DMS 273 treated with DMSO at 0.1 percent for 48 hours (cell line): ENCODE data around the gene SLC38A3.

Source experiments
- DNase-seq: peaks from one replicate; lab custom pipeline; 2025; lab: John Stamatoyannopoulos, UW

The SLC38A3 gene

DNA sequence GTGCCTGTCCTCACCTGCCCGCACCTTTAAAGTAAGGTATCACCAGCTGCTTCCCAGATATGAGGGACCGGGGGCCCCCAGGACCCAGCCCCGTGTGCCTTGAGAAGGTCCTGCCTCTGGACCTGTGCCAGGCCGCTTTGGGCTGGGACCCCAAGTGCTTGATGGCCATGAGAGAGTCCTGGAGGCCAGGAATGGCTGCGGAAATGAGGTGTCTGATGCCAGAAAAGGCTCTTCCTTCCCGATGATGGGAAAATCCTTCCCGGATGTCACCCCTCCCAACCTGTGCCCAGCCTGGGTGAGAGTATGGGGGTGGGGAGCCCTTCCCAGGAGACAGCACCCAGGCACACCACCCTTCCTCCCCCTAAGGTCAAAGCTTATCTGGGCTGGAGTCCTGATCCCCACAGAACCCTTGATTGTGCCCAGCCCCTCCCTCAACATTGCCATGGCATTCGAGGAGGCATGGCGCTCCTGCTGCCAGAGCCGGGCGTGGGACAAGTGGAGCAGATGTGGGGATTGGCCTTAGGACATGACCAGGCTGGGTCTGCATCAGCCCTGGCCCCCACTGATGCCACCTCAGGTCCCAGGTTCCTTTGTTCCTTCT lies 35.7 kb upstream of the SLC38A3 start:
- no peak for DNase-seq

DNA sequence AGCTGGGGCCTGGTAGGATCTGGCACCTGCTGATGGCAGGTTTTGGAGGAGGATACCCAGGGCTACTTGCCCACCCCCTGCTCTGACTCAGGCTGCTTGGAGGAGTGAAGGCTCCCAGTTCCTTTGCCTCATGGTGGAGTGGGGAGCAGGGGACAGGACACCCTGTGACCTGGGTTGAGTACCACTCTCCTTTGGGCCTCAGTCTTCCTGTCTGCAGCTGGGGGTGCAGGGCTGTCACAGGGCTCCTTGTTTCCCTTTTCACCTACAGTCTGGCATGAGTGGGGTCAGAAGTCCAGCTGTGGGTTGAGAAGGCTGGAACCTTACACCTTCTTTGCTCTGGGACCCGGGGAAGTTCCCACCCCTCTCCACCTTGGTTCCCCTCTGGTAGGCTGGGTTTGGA lies 35.2 kb upstream of the SLC38A3 start:
- no peak for DNase-seq

DNA sequence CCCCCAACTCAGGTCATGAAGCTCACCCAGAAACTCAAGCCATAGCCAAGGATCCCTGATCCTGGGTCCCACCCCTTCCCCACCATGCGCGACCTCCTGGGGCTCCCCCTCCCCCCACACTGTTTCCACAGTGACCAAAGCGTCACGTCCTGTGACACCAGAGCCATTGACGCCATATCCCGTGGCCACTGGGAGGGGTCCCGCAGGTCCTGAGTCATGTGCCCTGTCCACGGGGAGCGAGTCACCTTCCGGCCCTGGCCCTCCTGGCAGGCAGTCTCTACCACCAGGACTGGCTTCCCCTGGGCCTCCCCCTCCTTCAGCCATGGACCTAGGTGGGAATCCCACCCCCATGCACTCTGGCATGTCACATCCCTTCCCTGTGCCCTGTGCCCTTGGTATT lies 34.4 kb upstream of the SLC38A3 start:
- no peak for DNase-seq

DNA sequence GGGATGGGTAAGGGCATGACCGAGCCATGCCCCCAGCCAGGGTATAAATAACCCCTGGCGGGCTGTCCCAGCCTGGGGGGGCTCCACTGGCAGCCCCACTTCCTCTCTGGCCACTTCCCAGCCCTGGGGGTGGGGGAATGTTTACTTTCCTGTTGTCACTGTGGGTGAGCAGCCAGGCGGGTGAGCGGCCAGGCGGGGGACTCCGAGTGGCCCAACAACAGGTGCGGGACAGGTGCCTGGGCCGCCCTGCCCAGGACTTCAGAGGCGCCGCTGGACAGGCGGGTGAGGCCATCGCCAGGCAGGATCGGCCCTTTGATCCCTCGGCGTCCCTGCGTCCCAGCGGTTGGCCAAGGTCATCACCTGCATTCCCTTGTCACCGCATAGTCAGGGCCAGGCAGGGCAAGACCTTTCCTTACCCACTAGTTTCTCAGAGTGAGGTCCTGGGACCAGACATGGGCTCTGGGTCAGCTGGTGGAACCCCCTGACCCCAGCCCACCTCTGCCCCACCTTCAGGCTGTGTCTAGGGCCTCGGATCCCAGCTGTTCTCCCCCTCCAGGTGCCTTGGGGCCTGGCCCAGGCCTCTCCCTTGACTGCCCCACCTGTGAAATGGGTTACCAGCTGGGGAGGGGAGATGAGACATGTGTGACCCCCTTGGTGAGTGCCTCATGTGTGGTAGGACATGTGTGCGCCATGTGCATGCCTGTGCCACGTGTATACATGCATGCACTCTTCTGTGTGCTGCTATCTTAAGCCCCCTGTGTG lies 33.4 kb upstream of the SLC38A3 start:
- no peak for DNase-seq

DNA sequence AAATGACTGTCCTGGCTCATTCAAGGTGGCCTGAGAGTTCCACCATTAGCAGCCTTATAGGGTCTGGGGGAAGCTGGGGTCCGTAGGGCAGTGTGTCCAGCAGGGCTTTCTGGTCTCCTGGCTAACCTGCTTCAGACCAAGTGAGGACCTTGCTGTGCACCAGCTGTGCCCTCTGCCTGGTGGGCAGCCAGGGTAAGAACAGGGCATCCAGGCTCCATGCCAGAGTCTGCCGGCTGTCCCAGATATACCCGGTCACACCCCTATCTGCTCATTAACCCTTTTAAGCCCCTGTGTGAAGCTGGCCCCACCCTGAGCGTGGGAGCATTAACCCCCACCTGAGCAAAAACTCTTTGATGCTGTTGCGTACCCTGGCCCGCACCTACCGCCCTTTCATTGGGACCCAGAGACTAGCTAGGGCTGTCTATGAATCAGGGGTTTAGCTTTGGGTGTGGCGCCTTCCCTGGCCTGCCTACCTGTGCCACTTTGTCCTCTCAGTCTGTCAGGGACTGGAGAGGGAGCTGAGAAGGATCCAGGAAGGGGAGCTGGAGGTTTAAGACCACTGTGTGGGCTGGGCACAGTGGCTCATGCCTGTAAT lies 32.3 kb upstream of the SLC38A3 start:
- DNase-seq, result no peak

DNA sequence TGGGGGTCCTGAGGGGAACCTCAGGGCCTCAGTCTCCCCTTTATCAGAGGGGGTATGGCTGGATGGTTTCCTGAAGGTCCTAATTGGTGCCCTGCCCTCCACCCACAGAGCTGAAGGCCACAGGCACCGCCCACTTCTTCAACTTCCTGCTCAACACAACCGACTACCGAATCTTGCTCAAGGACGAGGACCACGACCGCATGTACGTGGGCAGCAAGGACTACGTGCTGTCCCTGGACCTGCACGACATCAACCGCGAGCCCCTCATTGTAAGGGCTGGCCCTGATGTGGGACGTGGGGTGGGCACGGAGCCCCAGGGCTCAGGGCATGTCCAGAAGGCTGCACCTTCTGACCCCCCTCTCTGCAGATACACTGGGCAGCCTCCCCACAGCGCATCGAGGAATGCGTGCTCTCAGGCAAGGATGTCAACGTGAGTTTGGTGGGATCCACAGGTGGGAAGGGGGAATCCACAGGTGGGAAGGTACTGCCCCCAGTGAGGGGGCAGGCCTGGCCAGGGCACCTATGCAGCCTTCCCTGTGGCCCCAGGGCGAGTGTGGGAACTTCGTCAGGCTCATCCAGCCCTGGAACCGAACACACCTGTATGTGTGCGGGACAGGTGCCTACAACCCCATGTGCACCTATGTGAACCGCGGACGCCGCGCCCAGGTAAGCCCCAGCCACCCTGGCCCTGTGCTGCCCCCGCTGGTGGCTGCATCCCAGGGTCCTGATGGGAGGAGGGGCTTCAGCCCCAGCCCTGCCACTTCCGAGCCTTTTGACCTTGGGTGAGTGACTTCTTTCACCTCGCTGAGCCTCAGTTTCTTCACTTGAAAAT lies 31.2 kb upstream of the SLC38A3 start:
- DNase-seq, result no peak

DNA sequence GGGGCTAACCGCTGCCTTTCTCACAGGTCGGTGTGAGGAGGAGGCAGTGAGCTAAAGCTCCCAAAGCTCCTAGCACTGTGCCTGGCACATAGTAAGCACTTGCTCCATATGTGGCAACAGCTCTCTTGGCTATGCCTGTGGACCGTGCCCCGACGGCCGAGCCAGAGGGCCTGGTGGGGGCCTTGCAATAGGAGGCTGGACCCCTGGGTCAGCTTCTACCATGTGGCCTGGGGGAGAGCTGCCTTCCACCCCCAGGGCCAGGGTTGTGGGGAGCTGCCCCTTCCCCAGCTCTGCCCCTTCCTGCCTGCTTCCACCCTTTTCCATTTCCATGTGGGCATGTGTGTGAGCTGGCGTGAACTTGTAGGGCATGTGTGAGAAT lies 30.6 kb upstream of the SLC38A3 start:
- DNase-seq, result no peak

DNA sequence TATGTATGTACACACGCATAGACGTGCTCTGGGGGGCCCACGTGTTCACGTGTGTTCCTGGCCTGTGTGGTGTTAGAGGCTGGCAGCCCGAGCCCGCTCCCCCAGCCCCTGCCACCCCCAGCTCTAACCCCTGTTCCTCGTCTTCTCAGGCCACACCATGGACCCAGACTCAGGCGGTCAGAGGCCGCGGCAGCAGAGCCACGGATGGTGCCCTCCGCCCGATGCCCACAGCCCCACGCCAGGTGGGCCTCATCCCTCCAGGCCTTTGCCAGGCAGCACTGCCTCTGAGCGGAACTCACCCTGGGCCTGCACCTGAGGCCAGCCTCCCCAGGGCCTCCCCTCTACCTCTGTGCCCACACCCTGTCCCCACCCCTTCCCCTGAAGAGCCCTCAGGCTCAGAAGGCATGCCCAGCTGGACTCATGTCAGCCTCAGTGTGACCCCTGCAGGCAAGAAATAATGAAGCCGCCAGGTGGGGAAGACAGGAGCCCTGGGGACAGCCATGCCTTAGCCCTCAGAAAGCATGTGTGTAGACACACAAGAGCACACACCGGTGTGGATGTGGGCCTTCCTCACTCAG lies 30.0 kb upstream of the SLC38A3 start:
- no peak for DNase-seq

DNA sequence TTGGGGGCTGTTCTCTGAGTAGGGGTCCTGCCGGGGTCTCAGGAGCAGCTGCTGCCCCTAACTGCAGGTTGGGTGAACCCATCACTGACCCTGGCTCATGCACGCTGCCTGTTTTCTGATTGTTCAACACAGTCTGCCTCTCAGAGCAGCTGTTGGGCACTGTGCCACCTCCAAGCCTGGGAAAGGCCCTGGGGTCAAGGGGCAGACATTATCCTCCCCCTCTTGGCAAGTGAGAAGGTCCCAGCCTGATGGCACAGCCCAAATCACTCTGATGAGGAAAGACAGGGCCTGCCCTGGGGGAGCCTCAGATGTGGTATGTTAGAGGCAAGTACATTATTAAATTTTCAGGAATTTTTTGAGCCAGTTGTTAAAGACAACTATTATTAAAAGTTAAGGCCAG lies 27.7 kb upstream of the SLC38A3 start:
- no peak for DNase-seq

DNA sequence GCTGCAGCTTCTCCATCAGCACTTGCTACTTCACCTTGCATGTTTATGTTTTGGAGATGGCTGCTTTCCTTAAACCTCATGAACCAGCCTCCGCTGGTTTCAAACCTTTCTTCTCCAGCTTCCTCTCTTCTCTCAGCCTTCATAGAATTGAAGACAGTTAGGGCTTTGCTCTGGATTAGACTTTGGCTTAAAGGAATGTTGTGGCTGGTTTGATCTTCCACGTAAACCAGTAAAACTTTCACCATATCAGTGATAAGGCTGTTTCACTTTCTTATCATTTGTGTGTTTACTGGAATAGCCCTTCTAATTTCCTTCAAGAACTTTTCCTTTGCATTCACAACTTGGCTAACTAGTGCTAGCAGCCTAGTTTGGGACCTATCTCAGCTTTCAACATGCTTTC lies 25.4 kb upstream of the SLC38A3 start:
- DNase-seq, result no peak

DNA sequence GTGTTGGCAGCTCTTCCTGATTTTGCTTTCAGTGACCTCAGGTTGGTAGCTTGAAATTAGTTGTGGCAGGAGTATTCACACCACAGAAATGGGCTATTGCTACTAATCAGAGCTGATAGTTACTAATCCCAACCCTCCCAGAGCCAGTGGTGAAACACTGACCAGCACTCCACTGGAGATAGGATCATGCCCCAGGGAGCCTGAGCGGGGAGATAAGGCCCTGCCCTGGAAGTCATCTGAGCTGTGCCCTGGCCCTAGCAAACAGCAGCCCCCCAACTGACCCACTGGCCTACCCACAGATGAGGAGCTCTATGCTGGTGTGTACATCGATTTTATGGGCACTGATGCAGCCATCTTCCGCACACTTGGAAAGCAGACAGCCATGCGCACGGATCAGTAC lies 23.1 kb upstream of the SLC38A3 start:
- DNase-seq, result no peak

DNA sequence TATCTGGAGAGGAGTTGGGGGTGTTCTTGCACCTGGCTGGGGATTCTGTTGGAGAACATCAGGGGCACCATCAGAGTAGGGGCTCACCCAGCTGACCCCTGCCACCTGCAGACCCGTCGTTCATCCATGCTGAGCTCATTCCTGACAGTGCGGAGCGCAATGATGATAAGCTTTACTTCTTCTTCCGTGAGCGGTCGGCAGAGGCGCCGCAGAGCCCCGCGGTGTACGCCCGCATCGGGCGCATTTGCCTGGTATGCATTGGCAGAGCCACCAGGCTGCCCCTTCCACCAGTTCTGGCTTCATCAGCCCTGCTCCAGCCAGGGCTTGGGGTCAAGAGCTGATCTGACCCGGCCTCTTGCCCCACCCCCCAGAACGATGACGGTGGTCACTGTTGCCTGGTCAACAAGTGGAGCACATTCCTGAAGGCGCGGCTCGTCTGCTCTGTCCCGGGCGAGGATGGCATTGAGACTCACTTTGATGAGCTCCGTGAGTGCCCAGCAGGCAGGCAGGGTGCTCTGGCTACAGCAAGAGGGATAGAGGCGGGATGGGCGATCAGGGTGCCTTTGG lies 22.5 kb upstream of the SLC38A3 start:
- no peak for DNase-seq

DNA sequence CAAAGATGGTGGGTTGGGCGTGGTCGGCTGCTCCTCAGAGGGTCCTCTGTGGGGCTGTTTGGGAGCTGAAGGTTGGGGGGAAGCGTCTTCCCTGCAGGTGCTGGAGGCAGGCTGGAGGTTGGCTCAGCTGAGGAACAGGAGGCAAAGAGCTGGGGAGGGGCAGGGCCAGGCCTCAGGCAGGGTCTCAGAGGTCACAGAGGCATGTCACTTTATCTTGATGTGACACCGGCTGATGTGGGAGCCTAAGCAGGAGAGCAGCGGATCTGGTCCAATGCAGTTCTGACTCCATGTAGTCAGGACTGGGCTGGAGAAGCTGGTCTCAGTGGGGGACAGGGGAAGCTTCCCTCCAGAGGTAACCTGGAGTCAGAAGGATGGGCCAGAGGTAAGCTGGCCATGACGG lies 21.3 kb upstream of the SLC38A3 start:
- DNase-seq, result no peak

DNA sequence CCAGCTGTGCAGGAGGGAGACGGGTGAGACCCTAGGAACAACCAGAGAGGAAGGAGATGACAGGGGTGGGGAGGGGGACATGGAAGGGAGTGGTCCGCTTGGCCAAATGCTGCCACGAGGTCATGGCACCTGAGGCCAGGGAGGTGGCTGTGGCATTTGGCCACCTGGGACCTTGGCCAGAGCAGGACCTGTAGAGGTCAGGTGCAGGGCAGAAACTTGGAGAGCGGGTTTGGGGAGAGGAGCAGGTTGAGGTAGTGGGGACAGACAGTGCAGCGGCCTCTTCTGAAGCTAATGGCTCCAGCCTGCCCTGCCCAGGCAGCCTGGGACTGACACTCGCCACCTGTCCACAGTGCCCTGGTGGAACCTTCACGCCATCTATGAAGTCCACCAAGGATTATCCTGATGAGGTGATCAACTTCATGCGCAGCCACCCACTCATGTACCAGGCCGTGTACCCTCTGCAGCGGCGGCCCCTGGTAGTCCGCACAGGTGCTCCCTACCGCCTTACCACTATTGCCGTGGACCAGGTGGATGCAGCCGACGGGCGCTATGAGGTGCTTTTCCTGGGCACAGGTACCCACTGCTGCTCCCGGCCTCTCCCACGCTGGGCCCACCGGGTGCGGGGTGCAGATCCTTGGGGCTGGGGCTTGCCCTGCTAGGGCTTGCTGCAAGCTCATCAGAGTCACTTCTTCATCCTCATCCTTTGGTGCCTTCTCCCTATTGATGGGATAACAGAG lies 20.7 kb upstream of the SLC38A3 start:
- DNase-seq, result no peak

DNA sequence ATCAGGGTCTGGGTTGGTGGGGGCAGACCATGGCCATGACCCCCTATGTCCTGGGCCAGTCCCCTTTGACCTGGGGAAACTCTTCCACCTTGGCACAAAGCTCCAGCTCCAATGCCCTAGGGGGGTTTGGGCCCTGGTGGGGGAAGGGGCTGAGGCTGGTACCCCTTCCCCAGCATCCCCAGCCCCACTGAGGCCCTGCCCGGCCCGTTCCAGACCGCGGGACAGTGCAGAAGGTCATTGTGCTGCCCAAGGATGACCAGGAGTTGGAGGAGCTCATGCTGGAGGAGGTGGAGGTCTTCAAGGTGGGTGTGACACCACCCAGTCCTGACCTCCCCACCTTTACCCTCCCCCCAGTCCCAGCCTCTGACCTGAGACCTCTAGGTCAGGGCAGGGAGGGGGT lies 19.8 kb upstream of the SLC38A3 start:
- no peak for DNase-seq

DNA sequence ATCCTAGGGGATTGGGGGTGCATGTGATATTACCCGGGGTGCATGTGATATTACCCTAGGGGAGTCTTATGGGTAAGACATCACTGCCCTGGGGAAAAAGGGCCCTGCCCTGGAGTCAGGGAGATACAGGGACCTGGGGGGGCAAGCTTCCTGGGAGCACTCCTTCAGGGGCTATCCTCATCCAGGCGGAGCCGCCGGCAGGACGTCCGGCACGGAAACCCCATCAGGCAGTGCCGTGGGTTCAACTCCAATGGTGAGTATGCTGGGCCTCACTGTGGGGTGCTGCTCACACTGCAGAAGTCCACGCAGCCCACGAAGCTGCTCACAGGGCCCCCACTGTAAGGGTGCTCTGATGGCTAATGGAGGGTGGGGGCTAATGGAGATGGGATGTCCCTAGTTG lies 19.0 kb upstream of the SLC38A3 start:
- no peak for DNase-seq

DNA sequence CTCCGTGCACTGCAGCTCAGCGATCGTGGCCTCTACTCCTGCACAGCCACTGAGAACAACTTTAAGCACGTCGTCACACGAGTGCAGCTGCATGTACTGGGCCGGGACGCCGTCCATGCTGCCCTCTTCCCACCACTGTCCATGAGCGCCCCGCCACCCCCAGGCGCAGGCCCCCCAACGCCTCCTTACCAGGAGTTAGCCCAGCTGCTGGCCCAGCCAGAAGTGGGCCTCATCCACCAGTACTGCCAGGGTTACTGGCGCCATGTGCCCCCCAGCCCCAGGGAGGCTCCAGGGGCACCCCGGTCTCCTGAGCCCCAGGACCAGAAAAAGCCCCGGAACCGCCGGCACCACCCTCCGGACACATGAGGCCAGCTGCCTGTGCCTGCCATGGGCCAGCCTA lies 17.3 kb upstream of the SLC38A3 start:
- no peak for DNase-seq

DNA sequence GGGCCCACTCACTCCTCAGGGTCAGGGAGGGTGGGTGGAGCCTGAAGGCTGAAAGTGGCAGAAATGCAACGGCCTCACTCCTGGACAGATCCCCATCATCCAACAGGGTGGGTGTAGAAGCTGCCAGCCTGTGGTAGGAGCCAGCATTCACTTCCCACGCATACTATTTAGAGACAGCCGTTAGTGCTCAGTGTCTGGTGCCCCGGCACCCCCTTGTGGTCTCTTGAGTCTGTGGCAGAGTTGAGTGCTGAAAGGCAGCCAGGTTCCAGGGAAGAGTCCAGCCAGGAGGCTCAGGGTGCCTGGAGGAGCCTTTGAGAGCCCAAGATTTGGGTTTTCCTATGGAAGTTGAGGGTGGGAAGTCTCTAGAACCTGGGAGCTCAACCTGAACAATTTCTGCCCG lies 15.8 kb upstream of the SLC38A3 start:
- peak; percentile 32 for DNase-seq

DNA sequence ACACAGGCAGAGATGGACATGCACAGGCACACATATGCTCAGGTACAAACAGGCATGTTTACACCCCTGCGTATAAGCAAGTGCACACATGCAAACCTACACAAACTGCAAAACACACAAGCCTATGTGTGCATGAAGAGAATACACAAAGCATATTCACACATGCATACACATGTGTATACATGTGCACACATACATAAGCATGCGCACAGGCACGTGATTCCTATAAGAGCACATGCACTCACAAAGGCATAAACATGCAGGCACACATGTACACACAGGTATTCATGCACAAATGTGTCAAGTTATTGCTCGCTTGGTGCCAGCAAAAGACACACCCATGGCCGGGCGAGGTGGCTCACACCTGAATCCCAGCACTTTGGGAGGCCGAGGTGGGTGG lies 15.1 kb upstream of the SLC38A3 start:
- no peak for DNase-seq

DNA sequence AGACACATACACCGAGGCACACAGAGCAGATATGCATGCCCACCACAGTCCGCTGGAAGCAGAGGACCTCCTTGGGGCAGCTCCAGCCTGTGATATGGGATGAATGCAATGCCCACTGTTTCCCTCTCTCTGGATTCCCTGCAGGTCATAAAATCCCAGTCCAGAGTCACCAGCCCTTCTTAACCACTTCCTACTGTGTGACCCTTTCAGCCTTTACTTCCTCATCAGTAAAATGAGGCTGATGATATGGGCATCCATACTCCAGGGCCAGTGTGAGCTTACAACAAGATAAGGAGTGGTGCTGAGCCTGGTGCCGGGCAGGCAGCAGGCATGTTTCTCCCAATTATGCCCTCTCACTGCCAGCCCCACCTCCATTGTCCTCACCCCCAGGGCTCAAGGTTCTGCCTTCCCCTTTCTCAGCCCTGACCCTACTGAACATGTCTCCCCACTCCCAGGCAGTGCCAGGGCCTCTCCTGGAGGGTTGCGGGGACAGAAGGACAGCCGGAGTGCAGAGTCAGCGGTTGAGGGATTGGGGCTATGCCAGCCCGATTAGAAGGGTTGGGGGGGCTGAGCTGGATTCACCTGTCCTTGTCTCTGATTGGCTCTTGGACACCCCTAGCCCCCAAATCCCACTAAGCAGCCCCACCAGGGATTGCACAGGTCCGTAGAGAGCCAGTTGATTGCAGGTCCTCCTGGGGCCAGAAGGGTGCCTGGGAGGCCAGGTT lies 14.0 kb upstream of the SLC38A3 start, which contains the start of gene GNAT1:
TSS of gene GNAT1 (plus strand) at position 675 of the 725 bp plus-strand sequence. CDS start 116 bp downstream, outside the sequence.
- no peak for DNase-seq

DNA sequence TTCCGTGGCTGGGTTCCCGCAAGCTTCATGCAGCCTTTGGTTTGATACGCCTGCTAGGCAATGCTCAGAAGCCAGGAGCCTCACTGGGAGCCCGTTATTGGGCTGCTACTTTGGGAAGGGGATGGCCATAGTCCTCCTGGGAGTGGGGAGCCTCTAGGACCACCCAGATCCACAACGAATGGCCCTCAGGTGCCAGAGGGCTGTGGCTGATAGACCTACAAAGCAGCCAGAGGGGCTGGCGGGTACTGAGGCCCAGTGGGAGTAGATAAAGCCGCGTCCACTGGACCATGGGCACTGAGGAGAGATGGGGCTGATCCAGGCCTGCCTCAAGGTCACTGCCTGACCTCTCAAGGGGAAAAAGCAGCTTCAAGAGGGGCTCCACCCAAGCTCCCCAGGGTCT lies 12.9 kb upstream of the SLC38A3 start:
- DNase-seq, result no peak
